Brain microvascular endothelial cell (primary cell): Measurements from ENCODE around the gene GNB5.

Source experiments
- DNase-seq: peaks from one replicate; pipeline ENCODE4 v3.0.0-alpha.2; 2020
- H3K27ac ChIP-seq: fragments of 250-450 bp; sonication (Bioruptor Pico); 2 replicates; pipeline ENCODE4 v1.5.1; 2020; ENCODE audit warnings: mild to moderate bottlenecking, moderate library complexity
- H3K27me3 ChIP-seq: fragments of 250-450 bp; sonication (Bioruptor Pico); replicated peaks from 2 replicates; pipeline ENCODE4 v1.5.1; 2020; ENCODE audit warnings: mild to moderate bottlenecking
- H3K36me3 ChIP-seq: fragments of 250-450 bp; sonication (Bioruptor Pico); replicated peaks from 2 replicates; pipeline ENCODE4 v1.5.1; 2020; ENCODE audit warnings: mild to moderate bottlenecking
- H3K4me3 ChIP-seq: 2 replicates; pipeline ENCODE4 v1.5.1; 2011; ENCODE audit warnings: low read depth, mild to moderate bottlenecking, control low read depth, low read length, moderate library complexity
- in situ Hi-C: cut with HindIII; loops from 2 replicates; pipeline ENCODE4 v1.10.0; 2017; ENCODE audit warnings: low sequenced_read_pairs, low pct_ligation_motif_present
- TF ChIP-seq, protein P1 (sequence below): IDR thresholded peaks from 2 replicates; pipeline ENCODE4 v1.5.1; 2011; ENCODE audit warnings: low read depth, mild to moderate bottlenecking, moderate library complexity, low read length, control low read depth, inconsistent platforms; ENCODE audit errors: missing control alignments

The GNB5 gene

DNA sequence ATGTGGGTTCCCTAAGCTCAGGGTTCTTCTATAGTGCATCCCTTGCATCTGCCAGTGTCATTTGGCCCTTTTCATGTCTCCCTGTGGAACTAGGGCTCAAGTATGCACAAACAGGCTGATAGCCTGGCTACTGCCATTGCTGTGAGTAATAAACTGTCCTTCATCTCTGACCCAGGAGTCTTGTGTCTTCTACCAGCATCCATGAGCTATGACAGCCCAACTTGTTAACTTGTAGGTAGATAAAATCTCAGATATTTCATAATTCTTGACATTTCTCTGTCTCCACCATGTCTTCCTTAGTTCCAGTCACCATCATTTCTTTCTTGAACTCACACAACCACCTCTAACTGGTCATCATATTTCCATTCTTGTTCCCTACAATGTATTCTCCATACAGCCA, 59.1 kb downstream of the GNB5 start:
- H3K27me3 ChIP-seq, result no peaks in the 10 kb centered on the region
- in situ Hi-C loops, result no loop called here
- no peak for DNase-seq
- TF ChIP-seq, protein P1, sequence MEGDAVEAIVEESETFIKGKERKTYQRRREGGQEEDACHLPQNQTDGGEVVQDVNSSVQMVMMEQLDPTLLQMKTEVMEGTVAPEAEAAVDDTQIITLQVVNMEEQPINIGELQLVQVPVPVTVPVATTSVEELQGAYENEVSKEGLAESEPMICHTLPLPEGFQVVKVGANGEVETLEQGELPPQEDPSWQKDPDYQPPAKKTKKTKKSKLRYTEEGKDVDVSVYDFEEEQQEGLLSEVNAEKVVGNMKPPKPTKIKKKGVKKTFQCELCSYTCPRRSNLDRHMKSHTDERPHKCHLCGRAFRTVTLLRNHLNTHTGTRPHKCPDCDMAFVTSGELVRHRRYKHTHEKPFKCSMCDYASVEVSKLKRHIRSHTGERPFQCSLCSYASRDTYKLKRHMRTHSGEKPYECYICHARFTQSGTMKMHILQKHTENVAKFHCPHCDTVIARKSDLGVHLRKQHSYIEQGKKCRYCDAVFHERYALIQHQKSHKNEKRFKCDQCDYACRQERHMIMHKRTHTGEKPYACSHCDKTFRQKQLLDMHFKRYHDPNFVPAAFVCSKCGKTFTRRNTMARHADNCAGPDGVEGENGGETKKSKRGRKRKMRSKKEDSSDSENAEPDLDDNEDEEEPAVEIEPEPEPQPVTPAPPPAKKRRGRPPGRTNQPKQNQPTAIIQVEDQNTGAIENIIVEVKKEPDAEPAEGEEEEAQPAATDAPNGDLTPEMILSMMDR, result no peak
- no peak overlapping the region for H3K27ac ChIP-seq
- no peak overlapping the region for H3K4me3 ChIP-seq
- no peaks in the 10 kb centered on the region for H3K36me3 ChIP-seq

DNA sequence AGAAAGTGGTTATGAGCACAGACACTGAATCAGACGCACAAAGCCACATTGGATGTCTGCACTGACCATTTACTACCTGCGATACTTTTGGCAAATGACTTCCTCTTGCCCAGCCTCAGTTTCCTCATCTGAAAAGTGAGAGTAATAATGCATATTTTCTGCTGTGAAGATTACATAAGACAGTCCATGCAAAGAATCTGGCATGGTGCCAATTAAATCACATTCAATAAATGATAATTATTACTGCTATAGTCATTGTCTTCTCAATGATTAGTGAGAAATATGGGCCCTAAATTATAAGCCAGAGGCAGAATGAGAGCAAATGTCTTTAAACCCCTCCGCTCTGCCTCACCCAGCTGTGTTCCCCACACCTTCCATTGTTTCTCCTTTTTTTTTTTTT, 62.6 kb downstream of the GNB5 start:
- Histone ChIP-seq H3K27ac (no peak overlapping the region), H3K36me3 (no peaks in the 10 kb centered on the region), H3K27me3 (no peaks in the 10 kb centered on the region), H3K4me3 (no peak overlapping the region)
- in situ Hi-C loops, result no loop called here
- DNase-seq, result no peak
- TF ChIP-seq, protein P1, result no peak

DNA sequence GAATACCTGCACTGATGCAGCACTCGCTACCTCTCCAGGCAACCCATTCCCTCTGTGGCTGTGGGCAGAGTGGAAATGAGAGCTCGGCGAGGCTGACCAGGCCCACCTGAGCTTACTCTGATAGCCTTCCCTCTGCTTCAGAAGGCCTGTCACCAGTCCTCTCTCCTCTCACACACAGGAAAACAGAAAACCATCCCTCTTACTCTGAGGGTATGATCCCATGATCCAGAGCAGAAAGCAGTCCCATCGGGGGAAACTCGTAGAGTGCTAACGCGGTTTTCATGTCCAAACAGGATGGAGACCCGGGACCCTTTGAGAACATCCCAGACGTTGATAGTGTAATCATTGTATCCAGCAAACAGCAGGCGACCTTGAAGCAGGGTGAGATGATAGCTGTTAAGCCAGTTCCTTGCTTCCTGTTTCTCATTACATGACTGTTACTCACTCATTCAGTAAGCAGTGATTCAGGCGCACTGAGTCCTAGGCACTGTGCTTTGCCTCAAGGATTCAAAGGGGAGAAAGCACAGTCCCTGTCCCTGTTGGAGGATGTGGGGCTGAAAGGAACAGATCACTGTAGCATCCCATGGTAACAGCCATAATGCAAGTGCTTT, 66.8 kb downstream of the GNB5 start:
- no peaks in the 10 kb centered on the region for H3K27me3 ChIP-seq
- TF ChIP-seq, protein P1, result no peak
- no peak overlapping the region for H3K4me3 ChIP-seq
- H3K27ac ChIP-seq, result peak overlapping the region; percentile 2
- peak; percentile 55 for DNase-seq
- in situ Hi-C loops, result no loop called here
- no peaks in the 10 kb centered on the region for H3K36me3 ChIP-seq

DNA sequence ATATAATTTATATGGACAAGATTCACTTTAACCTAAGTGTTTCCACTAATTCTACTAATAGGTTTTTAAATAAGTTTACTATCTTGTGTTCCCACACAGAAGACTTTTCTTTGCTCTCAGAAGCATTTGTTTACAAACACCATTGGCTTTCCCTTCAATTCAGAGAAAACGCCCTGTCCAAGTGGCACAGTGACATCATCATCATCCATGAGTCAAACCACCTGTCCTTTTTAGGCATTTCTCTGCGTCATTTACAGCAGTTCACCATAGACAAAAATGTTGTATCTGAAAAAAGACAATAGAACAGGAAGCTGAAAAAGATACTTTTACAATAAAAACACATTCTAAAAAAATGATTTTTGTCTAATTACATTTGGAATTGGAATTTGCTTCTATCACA, 69.3 kb downstream of the GNB5 start:
- DNase-seq, result no peak
- in situ Hi-C loops, result no loop called here
- Histone ChIP-seq H3K4me3 (no peak overlapping the region), H3K36me3 (no peaks in the 10 kb centered on the region), H3K27me3 (no peaks in the 10 kb centered on the region), H3K27ac (no peak overlapping the region)
- TF ChIP-seq, protein P1, result no peak

DNA sequence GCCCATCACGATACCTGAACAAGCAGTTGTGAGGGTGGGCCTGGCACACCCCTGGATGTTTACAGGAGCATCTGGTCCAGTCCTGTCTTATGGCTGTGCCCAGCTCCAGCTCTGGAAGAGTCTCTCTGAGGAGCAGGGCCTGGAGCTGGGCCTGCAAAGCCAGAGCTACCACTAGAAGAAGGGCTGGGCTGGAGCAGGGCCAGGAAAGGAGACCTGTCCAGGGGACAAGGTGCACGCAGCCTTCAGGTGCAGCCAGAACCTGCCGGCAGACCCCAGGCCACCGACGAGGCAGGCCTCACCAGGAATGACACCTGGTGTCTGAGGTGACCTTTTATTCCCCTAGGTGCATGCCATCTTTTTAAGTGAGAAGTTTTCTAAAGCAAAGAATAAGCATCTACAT, 70.2 kb downstream of the GNB5 start:
- TF ChIP-seq, protein P1, result no peak
- Histone ChIP-seq H3K27me3 (no peaks in the 10 kb centered on the region), H3K4me3 (no peak overlapping the region), H3K27ac (no peak overlapping the region), H3K36me3 (no peaks in the 10 kb centered on the region)
- no peak for DNase-seq
- in situ Hi-C loops, result no loop called here

DNA sequence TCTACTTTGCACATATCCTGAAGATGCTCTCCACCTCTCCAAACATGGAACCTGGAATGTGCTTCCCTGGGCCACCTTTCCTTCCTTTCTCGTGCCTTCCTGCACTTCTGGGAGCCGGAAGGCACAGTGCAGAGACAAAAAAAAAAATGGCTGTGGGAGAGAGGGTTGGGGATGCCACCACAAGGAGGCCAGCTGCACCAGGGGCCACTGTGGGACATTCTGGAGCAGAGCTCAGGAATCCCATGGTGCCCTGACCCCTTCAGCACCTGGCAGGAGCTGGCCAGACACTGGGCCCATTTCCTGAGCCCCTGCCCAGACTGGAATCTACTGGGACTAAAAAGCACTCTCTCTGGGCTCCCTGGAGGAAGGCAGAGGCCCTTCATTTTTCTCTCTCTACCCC, 70.7 kb downstream of the GNB5 start:
- no peak overlapping the region for H3K27ac ChIP-seq
- in situ Hi-C loops, result no loop called here
- H3K27me3 ChIP-seq, result no peaks in the 10 kb centered on the region
- no peaks in the 10 kb centered on the region for H3K36me3 ChIP-seq
- H3K4me3 ChIP-seq, result no peak overlapping the region
- DNase-seq, result no peak
- TF ChIP-seq, protein P1, result no peak
